ENCODE data around the gene GATA5. TPM values are rescaled to one million over a fixed set of nuclear protein-coding genes. Genes with fewer than 3 reads are reported as not detected.

The GATA5 gene
- total RNA-seq, 1 donor from 2014 or later: not detected

- no peak for DNase-seq
Observed at GRCh38 chr20:62415354-62416111, 60.3 kb downstream of the GATA5 start.

GRCh38 chr20:62413896-62414481 is 61.8 kb downstream of the GATA5 start:
- DNase-seq: no peak

Other genes starting within 250 kb of the GATA5 start
- 39.0 TPM for gene OSBPL2, start 237.5 kb downstream of the GATA5 start, total RNA-seq
- 32.9 TPM for gene ADRM1, start 173.0 kb downstream of the GATA5 start, total RNA-seq
- gene LAMA5, start 108.7 kb downstream of the GATA5 start, total RNA-seq: 44.2 TPM
- gene RPS21, start 88.9 kb downstream of the GATA5 start, total RNA-seq: 742 TPM
- gene CABLES2, start 68.7 kb downstream of the GATA5 start, total RNA-seq: 1.9 TPM
- 0.59 TPM for gene RBBP8NL, start 48.5 kb downstream of the GATA5 start, total RNA-seq
- gene SLCO4A1, start 166.5 kb upstream of the GATA5 start, total RNA-seq: 6.3 TPM
- 0.10 TPM for gene NTSR1, start 232.8 kb upstream of the GATA5 start, total RNA-seq